ACC112 (cell line): Measurements from ENCODE around the gene SNN.
A peak's percentile ranks its signal among the peaks of the same experiment; 100 is the strongest.

Experiments used
- H2AFZ ChIP-seq: fragments of 200-600 bp; sonication (generic); one replicate; pipeline ENCODE4 v1.6.0; 2017; ENCODE audit warnings: antibody characterized with exemption, low read length; ENCODE audit not compliant: unreplicated experiment
- H3K27ac ChIP-seq: fragments of 200-600 bp; sonication (generic); 2 replicates; pipeline ENCODE4 v1.5.1; 2014; ENCODE audit warnings: low read depth, mild to moderate bottlenecking, antibody characterized with exemption, low read length, moderate library complexity
- H3K27me3 ChIP-seq: fragments of 200-600 bp; sonication (generic); 2 replicates; pipeline ENCODE4 v1.6.1; 2014; ENCODE audit warnings: mild to moderate bottlenecking, antibody characterized with exemption, low read length, moderate library complexity, mixed read lengths; ENCODE audit not compliant: insufficient read depth
- H3K36me3 ChIP-seq: fragments of 200-600 bp; sonication (generic); 2 replicates; pipeline ENCODE4 v1.6.1; 2016; ENCODE audit warnings: mild to moderate bottlenecking, antibody characterized with exemption, low read length, moderate library complexity, mixed read lengths; ENCODE audit not compliant: insufficient read depth
- H3K4me1 ChIP-seq: fragments of 200-600 bp; sonication (generic); one replicate; pipeline ENCODE4 v1.6.1; 2016; ENCODE audit warnings: low read length, mixed read lengths; ENCODE audit not compliant: insufficient read depth, unreplicated experiment, control insufficient read depth
- H3K4me3 ChIP-seq: fragments of 200-600 bp; sonication (generic); 2 replicates; pipeline ENCODE4 v1.5.1; 2014; ENCODE audit warnings: mild to moderate bottlenecking, low read depth, low read length
- H3K79me2 ChIP-seq: fragments of 200-600 bp; sonication (generic); one replicate; pipeline ENCODE4 v1.6.0; 2016; ENCODE audit warnings: low read length; ENCODE audit not compliant: control insufficient read depth, unreplicated experiment, insufficient read depth

SNN gene

GRCh38 chr16:11667221-11667823 lies 933 bp upstream of the SNN start:
- no peaks in the 10 kb centered on the region for H3K36me3 ChIP-seq
- H3K4me3 ChIP-seq: peak overlapping the region; percentile 86
- H3K79me2 ChIP-seq: no peaks in the 10 kb centered on the region
- H3K27ac ChIP-seq: no peak overlapping the region
- H3K27me3 ChIP-seq: no peaks in the 10 kb centered on the region; the same call in 1 of the 2 replicates
- H3K4me1 ChIP-seq: peaks cover 15% of the 10 kb centered on the region
- H2AFZ ChIP-seq: peak overlapping the region; percentile 75

DNA sequence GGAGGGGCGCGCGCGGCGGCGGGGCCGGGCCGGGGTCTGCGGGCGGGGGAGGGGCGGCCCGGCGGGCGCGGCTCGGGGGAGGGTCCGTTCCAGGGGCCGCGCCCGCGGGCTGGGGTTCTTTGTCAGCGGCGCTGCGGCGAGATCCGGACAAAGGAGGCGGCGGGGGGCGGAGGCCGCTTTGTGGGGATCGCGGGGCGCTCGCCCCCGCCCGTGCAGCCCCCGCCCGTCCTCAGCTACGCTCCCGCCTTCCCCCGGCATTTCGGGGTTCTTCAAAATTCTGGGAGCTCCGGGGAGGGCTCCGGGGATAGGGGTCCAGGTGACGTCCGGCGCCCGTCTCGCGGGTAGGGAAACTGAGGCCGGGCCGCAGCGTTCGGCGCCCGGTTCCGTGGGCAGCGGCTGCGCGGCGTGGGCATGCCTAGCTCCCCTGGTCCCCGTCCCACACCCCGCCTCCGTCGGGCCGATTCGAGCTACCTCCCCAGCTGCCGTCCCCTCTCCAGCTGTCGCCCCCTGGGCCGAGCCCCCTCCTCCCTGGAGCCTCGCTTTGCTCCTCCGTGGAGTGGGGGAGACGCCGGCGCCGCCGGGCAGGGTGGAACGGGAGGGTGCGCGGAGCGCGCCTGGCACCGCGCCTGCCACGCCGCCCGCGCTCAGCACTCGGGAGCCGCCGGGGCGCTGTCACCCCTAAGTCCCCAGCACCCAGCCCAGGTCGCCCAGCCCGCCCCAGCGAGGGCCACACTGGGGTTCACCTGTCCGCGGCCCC lies 546 bp downstream of the SNN start:
- Histone ChIP-seq H3K79me2 (no peaks in the 10 kb centered on the region), H3K4me3 (peak overlapping the region; percentile 87), H3K36me3 (no peaks in the 10 kb centered on the region), H2AFZ (peak overlapping the region; percentile 56), H3K4me1 (peaks cover 15% of the 10 kb centered on the region), H3K27ac (peak overlapping the region; percentile 21; the same call in 1 of the 2 replicates), H3K27me3 (no peaks in the 10 kb centered on the region; the same call in 1 of the 2 replicates)

DNA sequence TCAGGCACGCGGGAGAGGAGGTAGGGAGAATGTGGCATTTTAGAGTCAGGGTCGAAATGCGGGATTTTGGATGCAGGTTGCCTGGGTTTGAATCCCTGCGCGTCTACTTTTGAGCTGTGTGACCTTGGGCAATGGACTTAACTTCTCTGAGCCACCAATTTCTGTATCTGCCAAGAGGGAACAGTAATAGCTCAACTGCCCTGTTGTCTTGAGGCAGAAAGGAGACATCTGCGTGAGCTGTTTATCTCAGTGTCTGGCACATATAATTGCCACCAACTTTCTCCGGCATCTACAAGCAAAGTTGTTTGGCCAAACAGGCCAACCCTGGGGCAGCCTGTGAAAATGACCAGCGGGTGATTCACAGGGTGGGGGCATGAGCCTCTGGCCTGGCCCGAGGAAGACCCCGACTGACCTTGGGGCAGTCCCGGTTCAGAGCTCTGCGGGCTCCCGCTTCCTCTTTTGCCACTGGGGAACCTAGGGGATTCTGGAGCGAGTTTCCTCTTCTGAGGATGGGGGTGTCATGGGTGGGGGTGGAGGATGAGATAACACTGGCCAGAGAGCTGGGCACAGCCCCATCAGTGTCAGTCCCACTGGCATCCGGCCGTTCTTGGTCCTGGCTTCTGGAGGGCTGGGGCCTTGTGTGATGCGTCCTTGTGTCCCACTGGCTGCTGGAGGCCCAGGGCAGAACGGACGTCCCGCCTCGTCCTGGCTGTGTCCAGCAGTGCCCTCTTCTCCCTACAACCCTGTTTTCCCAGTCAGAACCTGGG lies 1.3 kb downstream of the SNN start:
- Histone ChIP-seq H3K4me3 (peak overlapping the region; percentile 87), H3K4me1 (peaks cover 17% of the 10 kb centered on the region)

DNA sequence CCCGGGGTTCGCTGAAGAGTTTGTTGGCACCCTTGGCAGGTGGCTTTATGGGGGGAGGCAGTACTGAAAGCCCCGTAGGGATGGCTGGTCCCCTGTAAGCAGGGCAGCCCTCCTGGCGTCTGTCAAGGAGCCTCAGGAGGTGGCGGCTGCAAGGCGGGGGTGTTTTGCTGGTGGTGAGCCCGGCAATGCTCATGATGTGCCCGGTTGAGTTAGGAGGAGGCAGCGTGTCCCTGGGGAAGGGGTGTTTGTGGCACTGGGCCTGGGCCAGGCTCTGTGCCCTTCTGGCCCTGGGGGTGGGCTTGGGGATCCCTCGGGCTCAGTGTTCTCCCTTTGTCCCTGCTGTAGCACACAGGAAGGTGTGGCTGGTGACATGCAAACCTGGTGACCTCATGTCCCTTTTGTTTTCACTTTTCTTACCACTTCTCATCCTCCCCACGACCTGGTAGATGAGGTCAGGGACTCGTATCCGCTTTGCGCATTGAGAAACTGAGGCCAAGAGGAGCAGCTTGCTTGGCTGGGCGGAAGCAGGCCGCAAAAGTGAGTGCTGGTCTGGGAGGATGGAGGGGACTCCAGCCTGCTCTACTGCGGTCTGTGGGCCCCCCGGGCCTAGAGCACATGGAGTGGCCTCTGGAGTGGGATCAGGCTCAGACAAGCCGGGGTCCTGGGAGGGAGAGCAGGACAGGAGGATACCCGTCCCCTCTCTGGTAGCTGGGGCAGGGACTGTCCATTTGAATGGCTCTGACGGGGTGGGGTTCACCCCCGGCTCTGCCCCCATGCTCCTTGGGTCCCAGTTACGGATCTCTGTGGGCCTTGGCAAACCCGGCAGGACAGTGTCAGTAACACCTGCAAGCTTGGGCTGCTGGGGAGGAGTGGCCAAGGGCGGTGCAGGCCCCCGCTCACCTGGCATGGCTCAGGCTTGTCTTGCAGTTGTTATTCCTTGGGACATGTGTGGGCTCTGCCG lies 2.2 kb downstream of the SNN start:
- no peaks in the 10 kb centered on the region for H3K36me3 ChIP-seq
- no peak overlapping the region for H3K4me3 ChIP-seq
- no peaks in the 10 kb centered on the region; the same call in 1 of the 2 replicates for H3K27me3 ChIP-seq
- H3K27ac ChIP-seq: peak overlapping the region; percentile 36; the same call in 1 of the 2 replicates
- no peak overlapping the region for H2AFZ ChIP-seq
- no peaks in the 10 kb centered on the region for H3K79me2 ChIP-seq
- peaks cover 21% of the 10 kb centered on the region for H3K4me1 ChIP-seq

More for the DNA sequence above, 1.3 kb downstream of the SNN start:
- Histone ChIP-seq H3K79me2 (no peaks in the 10 kb centered on the region), H3K36me3 (no peaks in the 10 kb centered on the region), H3K27me3 (no peaks in the 10 kb centered on the region; the same call in 1 of the 2 replicates), H3K27ac (peak overlapping the region; percentile 36; the same call in 1 of the 2 replicates), H2AFZ (no peak overlapping the region)

DNA sequence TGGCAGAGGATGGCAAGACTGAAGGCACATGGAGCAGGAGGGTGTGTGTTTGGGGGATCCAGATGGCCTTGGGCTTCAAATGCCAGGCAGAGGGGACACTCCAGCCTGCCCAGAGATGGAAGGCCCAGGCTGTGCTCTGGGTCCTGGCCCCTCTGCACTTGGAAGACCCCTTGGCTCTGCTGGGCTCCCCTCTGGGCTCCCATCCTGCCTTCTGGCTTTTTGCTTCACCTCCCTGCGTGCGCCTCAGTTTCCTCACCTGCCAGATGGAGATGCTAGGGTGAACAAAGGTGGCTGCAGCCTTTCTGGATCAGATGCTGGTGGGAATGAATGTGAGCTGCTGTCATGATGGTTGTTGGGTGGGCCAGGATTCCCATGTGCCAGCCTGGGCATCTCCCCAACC lies 3.0 kb downstream of the SNN start:
- Histone ChIP-seq H2AFZ (no peak overlapping the region), H3K4me3 (no peak overlapping the region), H3K27ac (no peak overlapping the region), H3K36me3 (no peaks in the 10 kb centered on the region), H3K4me1 (peaks cover 21% of the 10 kb centered on the region), H3K27me3 (no peaks in the 10 kb centered on the region; the same call in 1 of the 2 replicates), H3K79me2 (no peaks in the 10 kb centered on the region)

DNA sequence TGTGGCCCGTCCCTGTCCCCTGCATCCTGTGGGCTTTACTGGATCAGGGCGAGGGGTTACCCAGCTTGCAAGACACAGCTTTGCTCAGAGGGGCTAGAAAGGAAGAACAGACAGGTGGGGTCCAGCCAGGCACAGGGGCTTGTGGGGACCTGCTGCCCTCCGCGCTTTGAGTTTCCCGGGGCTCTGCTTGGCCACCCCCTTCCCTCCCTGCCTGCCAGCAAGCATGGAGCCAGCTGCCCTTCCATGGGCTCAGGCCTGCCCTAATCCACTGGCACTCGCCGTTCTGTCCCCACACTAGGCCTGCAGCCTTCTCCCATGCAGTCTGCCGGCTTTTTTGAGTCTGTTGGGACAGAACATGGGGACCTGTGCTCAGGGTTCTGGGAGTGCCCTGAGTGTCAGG lies 3.4 kb downstream of the SNN start:
- Histone ChIP-seq H3K27ac (no peak overlapping the region), H3K4me3 (no peak overlapping the region), H3K79me2 (no peaks in the 10 kb centered on the region)

DNA sequence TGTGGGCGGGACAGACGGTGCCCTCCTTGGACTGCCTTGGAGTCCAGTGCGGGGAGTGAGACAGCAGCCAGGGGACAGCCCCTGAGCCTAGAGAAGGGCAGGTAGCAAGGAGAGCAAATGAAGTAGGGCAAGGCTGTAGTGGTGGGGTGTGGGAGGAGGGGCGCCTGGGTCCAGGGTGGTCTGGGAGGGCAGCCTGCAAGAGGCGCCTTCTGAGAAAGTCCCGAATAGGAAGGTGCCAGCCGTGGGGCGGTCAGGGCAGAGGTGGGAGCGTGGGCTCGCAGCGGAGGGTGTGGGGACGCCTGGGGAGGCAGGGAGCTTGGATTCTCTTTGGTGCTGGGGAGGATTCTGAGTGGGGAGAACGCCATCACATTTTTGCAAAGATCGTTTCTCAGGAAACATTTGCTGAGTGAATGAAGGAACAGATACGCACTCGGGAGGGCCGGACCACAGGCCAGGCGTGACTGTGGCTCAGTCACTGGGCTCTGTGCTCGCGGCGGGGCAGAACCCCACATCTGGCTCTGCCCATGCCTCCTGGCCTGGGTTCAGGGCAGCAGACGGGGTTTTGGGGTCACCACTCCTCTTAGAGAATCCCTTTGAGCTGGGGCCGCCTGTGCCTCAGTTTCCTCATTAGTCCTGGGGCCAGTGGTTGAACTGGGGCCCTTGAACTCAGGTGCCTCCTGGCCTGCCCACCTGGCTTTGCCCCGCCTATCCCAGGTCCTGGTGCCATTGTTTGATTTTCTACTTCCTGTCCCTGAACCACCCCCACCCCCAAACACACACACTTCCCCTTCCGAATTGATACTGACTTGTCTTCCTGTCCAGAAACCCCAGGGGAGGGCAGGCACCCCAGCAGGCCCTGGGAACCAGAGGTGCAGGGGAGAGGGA lies 4.2 kb downstream of the SNN start:
- Histone ChIP-seq H3K79me2 (no peaks in the 10 kb centered on the region), H3K27ac (no peak overlapping the region), H3K4me1 (peaks cover 21% of the 10 kb centered on the region), H3K27me3 (no peaks in the 10 kb centered on the region; the same call in 1 of the 2 replicates), H3K36me3 (no peaks in the 10 kb centered on the region), H2AFZ (no peak overlapping the region), H3K4me3 (no peak overlapping the region)

More for the DNA sequence above, 3.4 kb downstream of the SNN start:
- H2AFZ ChIP-seq: no peak overlapping the region
- H3K27me3 ChIP-seq: no peaks in the 10 kb centered on the region; the same call in 1 of the 2 replicates
- peaks cover 21% of the 10 kb centered on the region for H3K4me1 ChIP-seq
- H3K36me3 ChIP-seq: no peaks in the 10 kb centered on the region

DNA sequence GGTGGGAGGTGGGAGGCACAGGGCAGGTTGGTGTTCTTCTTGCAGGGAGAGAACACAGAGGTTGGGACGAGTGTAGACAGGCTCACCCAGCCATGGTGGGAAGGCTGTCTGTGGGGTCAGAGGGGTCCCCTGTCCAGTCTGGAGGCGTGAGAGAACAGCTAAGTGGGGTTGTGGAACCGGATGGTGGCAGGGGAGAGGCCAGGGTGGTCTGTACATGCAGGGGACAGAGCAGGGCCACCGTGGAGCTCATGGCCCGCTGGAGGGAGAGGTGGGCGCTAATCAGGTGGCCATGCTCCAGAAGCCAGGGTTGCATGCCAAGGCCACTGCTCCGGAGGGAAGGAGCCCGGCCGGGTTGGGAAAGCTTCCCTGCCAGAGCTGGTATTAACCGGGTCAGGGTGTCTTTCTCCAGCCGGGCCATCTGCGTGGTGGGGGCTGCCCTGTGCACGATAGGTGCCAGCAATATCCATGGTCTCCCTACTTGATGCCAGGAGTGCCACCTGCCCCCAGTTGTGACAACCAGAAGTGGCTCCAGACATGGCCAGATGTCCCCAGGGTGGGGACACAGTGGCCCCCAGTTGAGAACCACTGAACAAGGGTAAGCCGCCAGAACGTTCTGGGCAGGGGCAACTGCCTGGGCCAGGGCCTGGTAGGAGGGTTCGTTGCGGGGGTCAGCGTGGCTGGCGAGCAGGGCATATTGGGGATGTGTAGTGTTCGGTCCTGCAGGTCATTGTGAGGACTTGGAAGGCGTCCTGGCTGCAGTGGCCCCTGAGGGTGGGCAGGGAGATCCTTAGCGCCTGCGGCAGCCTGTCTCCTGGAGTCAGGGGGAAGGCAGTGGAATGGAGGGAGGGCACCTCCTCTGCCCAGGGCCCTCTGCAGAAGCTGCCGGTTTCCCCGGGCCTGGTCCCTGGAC lies 5.1 kb downstream of the SNN start:
- Histone ChIP-seq H3K36me3 (no peaks in the 10 kb centered on the region), H3K4me3 (no peak overlapping the region), H3K27ac (no peak overlapping the region), H3K79me2 (no peaks in the 10 kb centered on the region), H3K27me3 (no peaks in the 10 kb centered on the region; the same call in 1 of the 2 replicates), H3K4me1 (peaks cover 18% of the 10 kb centered on the region), H2AFZ (no peak overlapping the region)
